ENCODE data around the gene MLLT3. TPM values are rescaled to one million over a fixed set of nuclear protein-coding genes. Genes with fewer than 3 reads are reported as not detected.

The MLLT3 gene
- total RNA-seq, 1 donor from 2014 or later: 15.8 TPM

GRCh38 chr9:20294046-20294750 is 328.1 kb downstream of the MLLT3 start:
- peak; percentile 43 for FAIRE-seq
- TF ChIP-seq CTCF (IDR thresholded peaks at IDR 0.05; ENCODE audit: insufficient read depth, low read length, severe bottlenecking): no peak
- H3K4me3 ChIP-seq (ENCODE audit: low read depth, low read length): no peak overlapping the region
- H3K27me3 ChIP-seq (ENCODE audit: control insufficient read depth, insufficient read depth, low read length): no peaks in the 10 kb centered on the region
- no peaks in the 10 kb centered on the region for H3K36me3 ChIP-seq (ENCODE audit: control insufficient read depth, insufficient read depth, low read length)
- DNase-seq (ENCODE audit: low read depth): no peak

- Histone ChIP-seq H3K27me3 (ENCODE audit: control insufficient read depth, insufficient read depth, low read length) (no peaks in the 10 kb centered on the region), H3K36me3 (ENCODE audit: control insufficient read depth, insufficient read depth, low read length) (no peaks in the 10 kb centered on the region), H3K4me3 (ENCODE audit: low read depth, low read length) (no peak overlapping the region)
- no peak for TF ChIP-seq CTCF (IDR thresholded peaks at IDR 0.05; ENCODE audit: insufficient read depth, low read length, severe bottlenecking)
- peak; percentile 36 for FAIRE-seq
- peak; percentile 55 for DNase-seq (ENCODE audit: low read depth)
These were observed 330.3 kb downstream of the MLLT3 start for GRCh38 chr9:20292002-20292401.

Other genes with a start within 250 kb of the MLLT3 start
- gene FOCAD, start 61.8 kb upstream of the MLLT3 start, total RNA-seq: 28.4 and 34.3 TPM in 2 replicates

All from bronchial epithelial cell (primary cell).